Parathyroid adenoma (tissue), 2 donors: ENCODE results near the gene LRP6.

ENCODE experiments used
- H2AFZ ChIP-seq: fragments of 300-600 bp; sonication (generic); one replicate; pipeline ENCODE4 v1.7.0; 2017; ENCODE audit warnings: antibody characterized with exemption, mild to moderate bottlenecking
- H3K27ac ChIP-seq: fragments of 300-600 bp; sonication (generic); one replicate; pipeline ENCODE4 v1.7.0; 2017
- H3K27me3 ChIP-seq: fragments of 300-600 bp; sonication (generic); one replicate; pipeline ENCODE4 v1.7.0; 2017; ENCODE audit warnings: low read length; ENCODE audit not compliant: control insufficient read depth, insufficient read depth
- H3K36me3 ChIP-seq: fragments of 300-600 bp; sonication (generic); one replicate; pipeline ENCODE4 v1.7.0; 2017; ENCODE audit warnings: low read length; ENCODE audit not compliant: control insufficient read depth, insufficient read depth
- H3K4me1 ChIP-seq: fragments of 300-600 bp; sonication (generic); one replicate; pipeline ENCODE4 v1.7.0; 2017; ENCODE audit warnings: control low read depth
- H3K4me2 ChIP-seq: fragments of 300-600 bp; sonication (generic); one replicate; pipeline ENCODE4 v1.7.0; 2017; ENCODE audit warnings: low read length
- H3K4me3 ChIP-seq: fragments of 300-600 bp; sonication (generic); one replicate; pipeline ENCODE4 v1.7.0; 2017; ENCODE audit warnings: low read depth, low read length
- H3K79me2 ChIP-seq: fragments of 300-600 bp; sonication (generic); one replicate; pipeline ENCODE4 v1.7.0; 2017; ENCODE audit warnings: control low read depth
- H3K9ac ChIP-seq: fragments of 300-600 bp; sonication (generic); one replicate; pipeline ENCODE4 v1.7.0; 2017; ENCODE audit warnings: mild to moderate bottlenecking
- H3K9me3 ChIP-seq: fragments of 300-600 bp; sonication (generic); one replicate; pipeline ENCODE4 v1.7.0; 2017; ENCODE audit warnings: low read length; ENCODE audit not compliant: control insufficient read depth
- TF ChIP-seq, protein P1 (sequence below): fragments of 300-600 bp; sonication (generic); IDR thresholded peaks from one replicate; pipeline ENCODE4 v1.7.0; 2017; ENCODE audit warnings: antibody characterized with exemption, mild to moderate bottlenecking
- donor health status: primary hyperparathyroidism.

The LRP6 gene

DNA sequence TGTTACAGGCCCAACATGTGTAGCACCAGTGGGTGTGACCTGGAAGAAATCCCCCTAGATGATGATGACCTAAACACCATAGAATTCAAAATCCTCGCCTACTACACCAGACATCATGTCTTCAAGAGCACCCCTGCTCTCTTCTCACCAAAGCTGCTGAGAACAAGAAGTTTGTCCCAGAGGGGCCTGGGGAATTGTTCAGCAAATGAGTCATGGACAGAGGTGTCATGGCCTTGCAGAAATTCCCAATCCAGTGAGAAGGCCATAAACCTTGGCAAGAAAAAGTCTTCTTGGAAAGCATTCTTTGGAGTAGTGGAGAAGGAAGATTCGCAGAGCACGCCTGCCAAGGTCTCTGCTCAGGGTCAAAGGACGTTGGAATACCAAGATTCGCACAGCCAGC is 187.6 kb downstream of the LRP6 start:
- H3K9ac ChIP-seq: no peak overlapping the region
- no peak overlapping the region for H3K27ac ChIP-seq
- H2AFZ ChIP-seq: no peak overlapping the region
- H3K4me1 ChIP-seq: no peaks in the 10 kb centered on the region
- H3K4me2 ChIP-seq: no peak overlapping the region
- H3K9me3 ChIP-seq: no peaks in the 10 kb centered on the region
- H3K79me2 ChIP-seq: no peaks in the 10 kb centered on the region
- H3K36me3 ChIP-seq: no peaks in the 10 kb centered on the region
- no peaks in the 10 kb centered on the region for H3K27me3 ChIP-seq
- no peak overlapping the region for H3K4me3 ChIP-seq
- TF ChIP-seq, protein P1, sequence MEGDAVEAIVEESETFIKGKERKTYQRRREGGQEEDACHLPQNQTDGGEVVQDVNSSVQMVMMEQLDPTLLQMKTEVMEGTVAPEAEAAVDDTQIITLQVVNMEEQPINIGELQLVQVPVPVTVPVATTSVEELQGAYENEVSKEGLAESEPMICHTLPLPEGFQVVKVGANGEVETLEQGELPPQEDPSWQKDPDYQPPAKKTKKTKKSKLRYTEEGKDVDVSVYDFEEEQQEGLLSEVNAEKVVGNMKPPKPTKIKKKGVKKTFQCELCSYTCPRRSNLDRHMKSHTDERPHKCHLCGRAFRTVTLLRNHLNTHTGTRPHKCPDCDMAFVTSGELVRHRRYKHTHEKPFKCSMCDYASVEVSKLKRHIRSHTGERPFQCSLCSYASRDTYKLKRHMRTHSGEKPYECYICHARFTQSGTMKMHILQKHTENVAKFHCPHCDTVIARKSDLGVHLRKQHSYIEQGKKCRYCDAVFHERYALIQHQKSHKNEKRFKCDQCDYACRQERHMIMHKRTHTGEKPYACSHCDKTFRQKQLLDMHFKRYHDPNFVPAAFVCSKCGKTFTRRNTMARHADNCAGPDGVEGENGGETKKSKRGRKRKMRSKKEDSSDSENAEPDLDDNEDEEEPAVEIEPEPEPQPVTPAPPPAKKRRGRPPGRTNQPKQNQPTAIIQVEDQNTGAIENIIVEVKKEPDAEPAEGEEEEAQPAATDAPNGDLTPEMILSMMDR: no peak

DNA sequence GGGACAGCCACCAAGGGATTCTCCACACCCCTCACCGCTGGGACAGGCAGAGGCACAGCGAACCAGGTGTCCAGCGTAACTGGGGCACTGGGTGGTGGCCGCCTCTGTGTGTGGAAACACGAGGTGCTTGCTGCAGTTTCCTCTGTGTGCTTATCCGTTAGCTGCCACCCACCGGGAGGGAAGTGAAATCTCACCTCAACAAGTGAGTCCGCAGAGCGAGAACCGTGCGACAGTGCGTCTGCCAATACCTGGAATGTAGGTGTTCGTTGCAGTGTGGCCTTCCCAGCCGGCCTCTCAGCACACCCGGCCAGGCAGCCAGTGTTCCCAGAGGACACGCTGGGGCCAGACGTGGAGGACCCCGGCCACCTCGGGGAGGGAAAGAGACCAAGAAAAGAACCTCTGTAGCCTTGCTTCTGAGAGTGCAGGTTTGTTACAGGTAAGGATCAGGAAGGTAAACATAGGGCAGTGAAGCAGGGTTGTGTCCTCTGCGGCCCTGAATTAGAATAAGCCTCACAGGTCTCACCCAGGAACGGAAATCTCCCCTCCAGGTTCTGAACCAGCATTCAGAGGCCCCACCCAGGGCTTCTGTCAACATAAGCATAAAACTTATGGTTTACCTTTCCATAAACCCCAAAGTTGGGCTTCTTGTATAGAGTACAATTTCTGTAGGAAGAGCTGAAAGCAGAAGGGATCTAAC is 194.6 kb downstream of the LRP6 start:
- Histone ChIP-seq H3K4me2 (no peak overlapping the region), H3K27me3 (no peaks in the 10 kb centered on the region), H3K9ac (no peak overlapping the region), H2AFZ (no peak overlapping the region), H3K79me2 (no peaks in the 10 kb centered on the region), H3K36me3 (no peaks in the 10 kb centered on the region), H3K4me3 (no peak overlapping the region), H3K27ac (no peak overlapping the region), H3K9me3 (no peaks in the 10 kb centered on the region), H3K4me1 (no peaks in the 10 kb centered on the region)
- TF ChIP-seq, protein P1: no peak

DNA sequence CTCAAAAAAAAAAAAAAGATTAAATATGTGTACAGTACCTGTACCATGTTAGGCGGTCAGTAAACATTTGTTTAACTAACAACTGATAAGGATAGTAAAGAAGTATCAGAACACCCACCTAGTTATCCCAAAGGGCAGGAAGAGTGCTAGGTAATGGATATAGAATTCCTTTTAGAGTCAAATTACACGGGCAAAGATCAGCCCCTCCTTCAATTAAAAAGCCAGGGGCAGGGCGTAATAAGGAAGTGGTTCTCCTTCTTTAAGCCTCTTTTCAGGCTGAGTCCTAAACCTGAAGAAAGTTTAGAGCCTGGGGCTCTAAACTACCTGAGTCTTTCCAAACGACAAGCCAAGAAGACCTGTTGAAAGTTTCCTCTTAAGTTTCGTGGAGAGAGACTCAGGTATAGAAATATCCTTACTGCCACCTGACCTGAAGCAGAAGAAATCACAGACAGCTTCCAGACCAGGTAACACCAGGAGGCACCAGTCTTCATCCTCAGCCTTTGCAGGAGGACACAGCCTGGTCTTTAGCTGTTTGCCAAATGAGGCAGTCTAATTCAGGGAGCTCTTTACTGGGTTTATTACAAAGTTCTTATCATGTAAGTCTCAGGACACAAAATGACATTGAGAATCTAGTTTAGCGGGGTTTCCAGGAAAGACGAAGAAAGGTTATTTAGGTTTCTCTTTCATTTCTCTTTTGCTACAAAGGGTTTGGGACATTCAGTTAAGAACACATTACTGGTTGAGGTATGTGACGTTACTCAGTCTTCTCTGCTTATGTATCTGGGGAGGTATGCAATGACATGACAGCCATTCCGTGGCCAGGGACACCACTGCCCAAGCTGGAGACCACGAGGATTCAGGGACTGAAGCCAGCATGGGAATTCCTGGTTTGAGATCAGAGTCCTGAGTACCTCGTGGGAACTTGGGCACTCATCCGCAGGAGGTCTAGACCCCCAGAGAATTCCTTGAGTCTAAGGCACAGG is 195.9 kb downstream of the LRP6 start, which contains the start of gene BCL2L14:
Gene BCL2L14 (plus strand): TSS at position 266 of the 983 bp plus-strand sequence. CDS start 8,367 bp downstream, outside the sequence.
- Histone ChIP-seq H3K27me3 (no peaks in the 10 kb centered on the region), H3K9ac (no peak within 1 kb of the TSS), H3K79me2 (no peaks in the 10 kb centered on the region), H3K9me3 (no peaks in the 10 kb centered on the region), H3K4me1 (no peaks in the 10 kb centered on the region), H3K27ac (no peak within 1 kb of the TSS), H3K36me3 (no peaks in the 10 kb centered on the region), H2AFZ (peak within 1 kb of the TSS; percentile 48), H3K4me2 (no peak within 1 kb of the TSS), H3K4me3 (no peak within 1 kb of the TSS)
- TF ChIP-seq, protein P1: peak; percentile 13

DNA sequence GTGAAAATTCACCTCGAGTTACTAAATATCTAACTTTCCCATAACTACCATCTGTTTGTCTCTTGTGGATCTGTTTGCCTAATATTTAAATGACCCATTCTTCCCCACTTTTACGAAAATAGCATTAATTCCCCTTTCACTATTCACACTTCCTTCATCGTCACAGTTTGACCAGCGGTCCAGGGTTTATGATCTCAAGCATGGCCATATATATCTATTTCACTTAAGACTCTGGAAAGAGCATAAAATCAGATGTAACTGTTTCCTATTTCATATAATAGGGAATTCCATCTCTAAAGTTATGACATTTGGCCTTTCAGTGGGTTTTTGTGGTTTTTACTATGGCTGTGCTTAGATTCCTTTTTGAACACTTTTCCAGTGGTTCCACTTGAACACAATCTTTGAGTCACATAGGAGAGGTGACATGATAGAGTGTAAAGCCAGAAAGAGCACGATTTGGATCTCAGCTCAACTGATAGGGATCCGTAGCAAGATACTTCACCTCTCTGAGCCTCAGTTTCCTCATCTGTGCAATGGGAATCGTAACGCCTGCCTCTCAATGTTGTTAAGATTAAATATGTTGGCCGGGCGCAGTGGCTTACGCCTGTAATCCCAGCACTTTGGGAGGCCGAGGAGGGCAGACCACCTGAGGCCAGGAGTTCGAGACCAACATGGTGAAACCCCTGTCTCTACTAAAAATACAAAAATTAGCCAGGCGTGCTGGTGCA is 196.9 kb downstream of the LRP6 start:
- no peaks in the 10 kb centered on the region for H3K79me2 ChIP-seq
- H3K4me2 ChIP-seq: no peak overlapping the region
- H3K9me3 ChIP-seq: no peaks in the 10 kb centered on the region
- H3K9ac ChIP-seq: no peak overlapping the region
- no peak overlapping the region for H2AFZ ChIP-seq
- no peaks in the 10 kb centered on the region for H3K36me3 ChIP-seq
- H3K4me3 ChIP-seq: no peak overlapping the region
- TF ChIP-seq, protein P1: no peak
- no peaks in the 10 kb centered on the region for H3K27me3 ChIP-seq
- H3K27ac ChIP-seq: no peak overlapping the region
- H3K4me1 ChIP-seq: no peaks in the 10 kb centered on the region
